Dendritic cell treated with granulocyte-macrophage colony-stimulating factor and Interleukin-4, amounts not matched to agents 40 ng/mL and 50 ng/mL, for 4 days (primary cell): ENCODE measurements around the gene GCNA.

ENCODE experiments used
- H3K27ac Mint-ChIP-seq: one replicate; pipeline ENCODE4 v1.8.0; 2022; ENCODE audit warnings: mild to moderate bottlenecking, mixed read lengths
- H3K27me3 Mint-ChIP-seq: one replicate; pipeline ENCODE4 v1.8.0; 2022; ENCODE audit warnings: mild to moderate bottlenecking, mixed read lengths
- H3K36me3 Mint-ChIP-seq: one replicate; pipeline ENCODE4 v1.8.0; 2022; ENCODE audit warnings: low read depth, mixed read lengths
- H3K4me1 Mint-ChIP-seq: one replicate; pipeline ENCODE4 v1.8.0; 2022; ENCODE audit warnings: low read depth, mixed read lengths
- H3K4me3 Mint-ChIP-seq: one replicate; pipeline ENCODE4 v1.8.0; 2022; ENCODE audit warnings: mild to moderate bottlenecking, moderate library complexity, mixed read lengths
- H3K9me3 Mint-ChIP-seq: one replicate; pipeline ENCODE4 v1.8.0; 2022; ENCODE audit warnings: mixed read lengths
- intact Hi-C: fragments of 100-400 bp; cut with micrococcal nuclease; formaldehyde crosslinking; loops from one replicate; pipeline ENCODE4 v1.15.0; 2022

GCNA gene

DNA sequence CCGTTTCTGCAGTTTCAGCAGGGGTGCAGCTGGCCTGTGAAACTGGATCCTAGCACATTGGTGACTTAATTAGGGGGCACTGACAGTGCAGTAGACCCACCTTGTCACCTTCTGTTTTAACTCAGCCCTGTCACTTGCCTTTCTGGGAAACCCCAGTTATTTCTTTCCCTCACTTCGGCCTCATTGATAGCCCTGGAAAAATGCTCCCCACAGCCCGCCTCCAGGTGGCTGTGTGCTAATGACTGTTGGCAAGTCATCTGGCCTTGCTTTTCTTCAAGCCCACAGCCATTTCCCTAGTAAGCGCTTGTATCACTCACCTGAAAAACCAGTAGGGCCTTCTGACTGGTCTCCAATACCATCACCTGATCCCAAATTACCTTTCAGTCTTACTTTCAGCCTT lies 36.8 kb downstream of the GCNA start:
- peaks cover 27% of the 10 kb centered on the region for H3K4me1 Mint-ChIP-seq
- H3K27ac Mint-ChIP-seq = no peak overlapping the region
- H3K4me3 Mint-ChIP-seq = no peak overlapping the region
- peaks cover 60% of the 10 kb centered on the region for H3K36me3 Mint-ChIP-seq
- no peaks in the 10 kb centered on the region for H3K9me3 Mint-ChIP-seq
- H3K27me3 Mint-ChIP-seq = no peaks in the 10 kb centered on the region
- intact Hi-C loops = no loop called here

DNA sequence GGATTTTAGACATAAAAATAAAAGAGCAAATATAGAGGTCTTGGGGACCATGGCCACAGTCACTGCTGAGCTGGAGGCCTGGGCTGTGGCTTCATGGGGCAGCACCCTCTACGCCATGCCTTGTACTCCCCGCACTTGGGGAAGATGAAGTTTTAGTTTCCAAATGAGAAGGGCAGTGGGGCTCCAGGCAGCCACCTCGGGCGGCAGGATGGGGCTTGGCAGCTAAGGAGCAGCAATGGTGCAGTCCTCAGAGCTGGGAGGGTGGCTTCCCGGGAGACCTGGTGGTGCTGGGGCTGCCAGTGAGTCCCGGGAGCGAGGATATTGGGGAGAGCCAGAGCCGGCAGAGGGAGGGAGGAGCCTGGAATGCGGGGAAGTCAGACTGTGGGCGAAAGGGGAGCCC lies 37.7 kb downstream of the GCNA start:
- H3K4me1 Mint-ChIP-seq = peaks cover 30% of the 10 kb centered on the region
- no peaks in the 10 kb centered on the region for H3K9me3 Mint-ChIP-seq
- intact Hi-C loops = no loop called here
- H3K4me3 Mint-ChIP-seq = no peak overlapping the region
- no peak overlapping the region for H3K27ac Mint-ChIP-seq
- H3K36me3 Mint-ChIP-seq = peaks cover 51% of the 10 kb centered on the region
- H3K27me3 Mint-ChIP-seq = no peaks in the 10 kb centered on the region

DNA sequence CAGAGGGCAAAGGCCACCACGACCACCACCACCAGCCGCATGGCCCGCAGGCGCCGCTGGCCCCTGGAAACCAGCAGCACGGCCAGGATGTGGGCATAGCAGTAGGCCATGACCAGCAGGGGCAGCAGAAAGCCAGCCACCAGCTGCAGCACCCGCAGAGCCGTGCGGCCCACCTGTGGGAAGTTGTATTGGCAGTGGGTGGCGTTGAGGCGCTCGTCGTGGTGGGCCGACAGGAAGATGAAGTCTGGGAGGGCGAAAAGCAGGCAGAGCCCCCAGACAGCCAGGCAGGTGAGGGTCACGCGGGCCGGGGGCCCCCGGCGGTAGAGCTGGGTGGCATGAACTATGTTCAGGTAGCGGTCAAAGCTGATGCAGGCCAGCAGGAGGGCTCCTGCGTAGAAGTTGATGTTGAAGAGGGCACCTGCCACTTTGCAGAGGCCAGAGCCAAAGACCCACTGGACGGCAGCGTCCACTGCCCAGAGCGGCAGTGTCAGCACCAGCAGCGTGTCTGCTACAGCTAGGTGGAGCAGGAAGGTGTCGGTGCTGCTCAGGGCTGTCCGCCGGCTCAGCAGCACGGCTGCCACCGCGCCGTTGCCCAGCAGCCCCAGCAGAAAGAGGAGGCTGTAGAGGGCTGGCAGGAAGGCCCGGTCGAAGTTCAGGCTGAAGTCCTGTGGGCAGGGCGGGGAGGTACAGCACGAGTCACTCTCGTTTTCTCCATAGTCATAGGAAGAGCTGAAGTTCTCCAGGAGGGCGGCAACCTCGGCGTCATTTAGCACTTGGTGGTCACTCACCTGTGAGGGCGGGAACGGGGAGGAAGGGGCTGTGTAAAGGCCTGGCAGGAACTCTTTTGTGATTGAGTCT lies 38.7 kb downstream of the GCNA start:
- peaks cover 30% of the 10 kb centered on the region for H3K4me1 Mint-ChIP-seq

DNA sequence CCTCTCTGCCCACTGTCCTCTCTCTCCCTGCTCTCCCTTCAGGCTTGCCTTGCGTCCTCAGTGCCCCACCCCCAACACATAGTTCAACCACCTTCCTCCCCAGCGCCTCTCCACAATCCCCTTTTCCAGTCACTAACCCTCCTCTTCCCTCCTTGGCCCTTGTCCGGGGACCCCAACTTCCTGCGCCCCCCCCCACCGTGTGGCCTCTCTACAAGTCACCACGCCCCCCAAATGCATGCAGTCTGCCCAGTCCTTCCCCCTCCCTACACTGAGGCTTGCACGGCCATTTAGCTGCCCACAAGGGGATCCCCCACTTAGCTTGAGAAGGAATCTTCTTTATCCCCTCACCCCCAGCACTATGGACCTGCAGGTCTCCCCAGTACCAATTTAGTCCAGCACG lies 39.5 kb downstream of the GCNA start:
- H3K27me3 Mint-ChIP-seq = no peaks in the 10 kb centered on the region
- H3K9me3 Mint-ChIP-seq = no peaks in the 10 kb centered on the region
- H3K4me3 Mint-ChIP-seq = no peak overlapping the region
- intact Hi-C loops = no loop called here
- H3K27ac Mint-ChIP-seq = peak overlapping the region; percentile 14
- peaks cover 34% of the 10 kb centered on the region for H3K36me3 Mint-ChIP-seq
- peaks cover 32% of the 10 kb centered on the region for H3K4me1 Mint-ChIP-seq

More for the DNA sequence above, 38.7 kb downstream of the GCNA start:
- no peak overlapping the region for H3K4me3 Mint-ChIP-seq
- peak overlapping the region; percentile 14 for H3K27ac Mint-ChIP-seq
- H3K36me3 Mint-ChIP-seq = peaks cover 42% of the 10 kb centered on the region
- no peaks in the 10 kb centered on the region for H3K9me3 Mint-ChIP-seq
- intact Hi-C loops = no loop called here
- H3K27me3 Mint-ChIP-seq = no peaks in the 10 kb centered on the region

DNA sequence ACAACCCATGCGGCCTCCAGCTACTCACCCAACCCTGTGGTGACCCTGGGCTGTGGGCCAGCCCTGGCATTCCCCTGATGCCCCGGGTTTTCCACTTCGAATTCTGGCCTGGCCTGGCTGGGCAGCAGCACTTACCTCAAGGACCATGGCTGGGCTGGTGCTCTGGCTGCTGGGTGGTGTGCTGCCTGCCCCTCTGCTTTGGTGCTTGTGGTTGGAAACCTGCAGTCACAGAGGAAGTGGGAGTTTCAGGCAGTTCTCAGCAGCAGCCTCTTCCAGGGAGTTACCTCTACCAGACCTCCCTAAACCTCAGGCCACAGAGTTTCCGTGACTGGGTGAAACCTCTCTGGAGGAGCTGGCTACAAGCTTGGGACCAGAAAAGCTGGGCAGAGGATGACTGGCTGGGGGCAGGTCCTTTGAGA lies 40.1 kb downstream of the GCNA start, which contains the start of gene CXCR3:
TSS of gene CXCR3 (minus strand) at position 209 of the 419 bp plus-strand sequence. CDS start at position 147, 62 bp downstream.
- peaks cover 28% of the 10 kb centered on the region for H3K36me3 Mint-ChIP-seq
- peaks cover 35% of the 10 kb centered on the region for H3K4me1 Mint-ChIP-seq
- peak within 1 kb of the TSS; percentile 14 for H3K27ac Mint-ChIP-seq
- H3K4me3 Mint-ChIP-seq = no peak within 1 kb of the TSS
- intact Hi-C loops = no loop called here
- no peaks in the 10 kb centered on the region for H3K9me3 Mint-ChIP-seq
- H3K27me3 Mint-ChIP-seq = peaks cover 3% of the 10 kb centered on the region

DNA sequence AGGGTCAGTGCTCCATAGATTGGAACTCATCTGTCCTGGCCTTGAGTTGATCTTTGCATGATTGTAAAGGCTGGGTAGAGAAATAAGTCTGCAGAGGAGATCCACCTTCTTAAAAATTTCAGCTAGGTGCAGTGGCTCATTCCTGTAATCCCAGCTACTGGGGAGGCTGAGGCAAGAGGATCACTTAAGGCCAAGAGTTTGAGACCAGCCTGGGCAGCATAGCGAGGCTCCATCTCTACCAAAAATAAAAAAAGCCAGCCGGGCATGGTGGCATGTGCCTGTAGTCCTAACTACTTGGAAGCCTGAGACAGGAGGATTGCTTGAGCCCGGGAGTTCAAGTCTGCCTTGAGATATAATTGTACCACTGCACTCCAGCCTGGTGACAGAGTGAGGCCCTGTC lies 40.5 kb downstream of the GCNA start:
- Mint-ChIP-seq H3K4me1 (peaks cover 35% of the 10 kb centered on the region), H3K27ac (peak overlapping the region; percentile 14), H3K9me3 (no peaks in the 10 kb centered on the region), H3K4me3 (no peak overlapping the region), H3K27me3 (peaks cover 3% of the 10 kb centered on the region), H3K36me3 (peaks cover 24% of the 10 kb centered on the region)
- intact Hi-C loops = no loop called here

DNA sequence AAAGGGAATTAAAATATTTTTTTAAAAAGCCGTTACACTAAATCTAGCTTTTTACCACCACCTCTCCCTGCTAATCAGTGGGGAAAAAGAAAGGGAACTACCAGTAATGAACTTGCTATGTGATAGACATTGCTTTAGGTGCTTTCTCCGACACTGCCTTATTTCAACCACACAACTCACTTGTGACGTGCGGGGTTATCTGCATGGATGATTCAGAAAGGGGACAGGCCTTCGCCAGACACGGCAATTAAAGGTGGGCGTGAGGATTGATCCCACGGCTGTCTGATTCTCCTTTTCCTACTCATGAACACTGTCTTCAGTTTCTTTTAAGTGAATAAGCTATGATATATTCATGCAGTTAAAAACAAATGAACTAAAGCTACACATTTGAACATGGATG lies 41.0 kb downstream of the GCNA start:
- H3K4me1 Mint-ChIP-seq = peaks cover 35% of the 10 kb centered on the region

DNA sequence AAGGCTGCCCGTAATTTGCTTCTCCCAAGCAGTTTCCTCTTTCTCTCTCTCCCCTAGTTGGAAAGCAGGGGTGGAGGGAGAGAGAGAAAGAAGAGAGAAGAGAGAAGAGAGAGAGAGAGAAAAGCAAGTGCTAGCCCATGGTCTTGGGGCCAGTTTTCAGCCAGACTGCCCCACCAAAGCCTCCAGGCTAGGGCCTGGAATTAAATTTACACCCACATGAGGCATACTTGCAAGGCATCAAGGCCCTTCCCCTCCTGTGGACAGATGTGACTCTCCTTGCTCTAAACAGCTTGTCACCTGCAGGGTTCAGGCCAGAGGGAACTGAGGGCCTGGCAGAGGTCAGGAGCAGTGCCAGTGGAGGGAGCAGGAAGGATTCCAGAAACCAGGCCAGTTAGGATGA lies 41.7 kb downstream of the GCNA start:
- H3K36me3 Mint-ChIP-seq = peaks cover 12% of the 10 kb centered on the region
- no peak overlapping the region for H3K27ac Mint-ChIP-seq
- peaks cover 35% of the 10 kb centered on the region for H3K4me1 Mint-ChIP-seq
- H3K4me3 Mint-ChIP-seq = no peak overlapping the region
- H3K9me3 Mint-ChIP-seq = no peaks in the 10 kb centered on the region
- peaks cover 3% of the 10 kb centered on the region for H3K27me3 Mint-ChIP-seq
- intact Hi-C loops = no loop called here

More for the DNA sequence above, 41.0 kb downstream of the GCNA start:
- Mint-ChIP-seq H3K27ac (no peak overlapping the region), H3K9me3 (no peaks in the 10 kb centered on the region), H3K36me3 (peaks cover 20% of the 10 kb centered on the region), H3K4me3 (no peak overlapping the region), H3K27me3 (peaks cover 3% of the 10 kb centered on the region)
- intact Hi-C loops = no loop called here

DNA sequence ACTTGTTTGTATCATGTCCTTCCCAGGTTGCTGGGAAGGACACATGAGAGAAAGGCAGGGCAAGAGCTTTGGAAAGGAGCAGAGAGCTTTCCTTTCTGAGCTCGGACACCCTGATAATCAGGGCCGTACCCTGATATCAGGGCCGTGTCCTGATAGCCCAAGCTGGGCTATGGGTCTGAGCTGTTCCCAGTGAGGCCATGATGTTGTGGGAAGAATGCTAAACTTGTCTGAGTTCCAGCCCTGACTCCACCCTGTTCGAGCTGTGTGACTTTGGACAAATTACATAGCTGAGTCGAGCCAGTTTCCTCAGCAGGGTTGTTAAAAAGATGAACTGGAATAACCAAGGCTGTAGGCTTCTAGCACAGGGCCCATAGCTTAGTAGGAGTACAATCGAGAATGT lies 43.4 kb downstream of the GCNA start:
- Mint-ChIP-seq H3K27me3 (peaks cover 3% of the 10 kb centered on the region), H3K36me3 (no peaks in the 10 kb centered on the region), H3K4me3 (no peak overlapping the region), H3K4me1 (peaks cover 39% of the 10 kb centered on the region), H3K9me3 (no peaks in the 10 kb centered on the region), H3K27ac (no peak overlapping the region)
- intact Hi-C loops = no loop called here

DNA sequence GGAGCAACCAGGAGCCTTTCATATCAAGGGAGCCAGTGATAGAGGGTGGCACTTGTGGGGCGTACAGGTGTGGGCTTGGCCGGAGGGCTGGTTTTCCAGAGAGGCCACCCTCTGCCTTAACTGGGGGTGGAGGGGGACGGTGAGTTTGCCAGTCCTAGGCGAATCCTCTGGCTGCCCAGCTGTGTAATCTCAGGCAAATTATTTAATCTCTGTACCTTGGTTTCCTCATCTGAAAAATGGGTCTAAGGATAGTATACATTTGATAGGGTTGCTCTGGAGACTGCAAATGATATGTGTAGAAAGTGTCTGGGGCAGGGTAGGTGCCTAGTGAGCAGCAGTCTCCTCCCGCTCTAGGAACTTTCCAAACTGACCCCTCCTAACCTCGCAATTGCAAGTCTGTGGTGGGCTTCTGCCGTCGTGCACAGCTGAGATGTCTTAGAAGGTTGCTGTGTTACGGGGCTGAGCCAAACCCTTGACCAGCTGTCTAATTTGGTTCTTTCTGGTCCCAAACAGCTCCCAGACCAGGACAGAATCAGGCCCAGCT lies 43.9 kb downstream of the GCNA start:
- intact Hi-C loops = no loop called here
- Mint-ChIP-seq H3K4me1 (peaks cover 34% of the 10 kb centered on the region), H3K4me3 (no peak overlapping the region)

DNA sequence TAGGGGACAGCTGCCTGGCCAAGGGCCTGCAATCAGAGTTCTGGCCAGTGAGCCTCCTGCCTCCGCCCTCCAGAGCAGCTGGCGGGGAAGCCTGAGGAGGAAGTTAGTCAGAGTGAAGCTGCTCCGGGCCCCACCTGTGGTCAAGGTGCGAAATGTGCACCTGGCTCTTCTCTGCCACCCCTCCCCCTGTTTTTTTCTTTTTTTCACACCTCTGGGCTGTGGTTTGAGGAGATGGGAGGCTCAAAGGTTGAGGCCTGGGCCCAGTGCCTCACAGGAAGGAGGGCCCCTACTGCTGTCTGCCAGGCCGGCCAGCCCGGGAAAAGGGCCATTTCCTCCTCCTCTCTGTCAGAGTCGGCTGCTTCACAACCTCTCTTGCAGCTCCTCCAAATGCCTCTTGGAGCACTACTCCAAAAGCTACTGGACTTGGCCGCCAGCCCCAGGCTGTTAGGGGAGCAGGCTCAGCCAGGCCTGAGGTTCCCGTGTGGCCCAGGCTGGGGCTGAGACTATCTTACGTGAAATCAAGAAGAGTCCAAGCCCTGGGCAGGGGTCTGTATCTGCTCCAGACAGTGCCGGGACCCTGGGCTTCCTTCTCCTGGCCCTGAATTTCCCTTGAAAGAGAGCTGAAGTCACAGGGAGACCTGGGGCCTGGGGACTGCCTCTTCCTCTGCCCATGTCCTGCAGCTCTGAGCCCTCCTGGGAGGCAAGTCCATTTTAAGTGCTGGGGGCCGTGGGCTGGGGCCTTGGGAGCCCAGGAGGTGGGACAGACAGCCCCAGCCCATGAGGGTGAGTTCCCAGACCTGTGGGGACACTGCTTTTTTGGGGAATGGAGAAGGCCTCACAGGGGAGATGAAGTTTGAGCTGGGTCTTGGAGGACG lies 44.6 kb downstream of the GCNA start:
- peaks cover 27% of the 10 kb centered on the region for H3K4me1 Mint-ChIP-seq

More for the DNA sequence above, 43.9 kb downstream of the GCNA start:
- no peak overlapping the region for H3K27ac Mint-ChIP-seq
- H3K27me3 Mint-ChIP-seq = peaks cover 3% of the 10 kb centered on the region
- no peaks in the 10 kb centered on the region for H3K9me3 Mint-ChIP-seq
- H3K36me3 Mint-ChIP-seq = no peaks in the 10 kb centered on the region

DNA sequence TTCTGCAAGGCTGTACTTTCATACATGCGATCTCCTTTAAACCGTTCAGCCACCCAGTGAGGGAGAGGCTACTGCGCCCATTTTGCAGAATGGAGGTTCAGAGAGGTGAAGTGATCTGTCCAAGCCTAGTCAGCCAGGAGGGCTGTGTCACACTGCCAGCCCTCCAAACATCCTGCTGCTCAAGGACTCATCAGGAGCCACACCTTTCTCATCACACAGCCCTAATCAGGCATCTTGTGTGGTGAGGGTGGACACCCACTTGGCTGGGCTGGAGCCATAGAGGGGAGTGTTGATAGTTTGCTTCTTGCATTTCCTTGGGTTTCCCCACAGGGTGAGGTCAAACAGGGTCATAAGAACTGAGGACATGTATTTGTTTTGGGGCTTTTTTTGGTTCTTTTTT lies 45.5 kb downstream of the GCNA start:
- Mint-ChIP-seq H3K9me3 (no peaks in the 10 kb centered on the region), H3K27ac (no peak overlapping the region), H3K36me3 (no peaks in the 10 kb centered on the region), H3K4me1 (peaks cover 18% of the 10 kb centered on the region), H3K4me3 (no peak overlapping the region), H3K27me3 (peaks cover 3% of the 10 kb centered on the region)
- intact Hi-C loops = no loop called here

More for the DNA sequence above, 44.6 kb downstream of the GCNA start:
- no peaks in the 10 kb centered on the region for H3K9me3 Mint-ChIP-seq
- no peaks in the 10 kb centered on the region for H3K36me3 Mint-ChIP-seq
- no peak overlapping the region for H3K4me3 Mint-ChIP-seq
- peaks cover 3% of the 10 kb centered on the region for H3K27me3 Mint-ChIP-seq
- H3K27ac Mint-ChIP-seq = peak overlapping the region; percentile 30
- intact Hi-C loops = no loop called here

DNA sequence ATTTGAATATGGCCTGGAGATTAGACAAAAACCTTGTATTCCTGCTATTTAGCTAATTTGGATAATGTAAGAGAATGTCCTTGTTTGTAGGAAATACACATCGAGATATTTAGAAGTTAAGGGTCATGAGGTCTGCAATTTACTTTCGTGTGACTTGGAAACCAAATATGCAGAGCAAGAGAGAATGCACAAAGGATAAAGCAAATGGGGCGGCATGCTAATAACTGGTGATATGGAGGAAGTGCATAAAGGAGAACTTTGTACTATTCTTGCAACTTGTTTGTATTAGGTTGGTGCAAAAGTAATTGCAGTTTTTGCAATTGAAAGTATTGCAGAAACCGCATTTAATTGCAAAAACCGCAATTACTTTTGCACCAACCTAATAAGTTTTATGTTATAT lies 47.2 kb downstream of the GCNA start:
- no peak overlapping the region for H3K4me3 Mint-ChIP-seq
- H3K9me3 Mint-ChIP-seq = no peaks in the 10 kb centered on the region
- no peaks in the 10 kb centered on the region for H3K36me3 Mint-ChIP-seq
- peaks cover 3% of the 10 kb centered on the region for H3K27me3 Mint-ChIP-seq
- intact Hi-C loops = no loop called here
- H3K4me1 Mint-ChIP-seq = peaks cover 15% of the 10 kb centered on the region
- no peak overlapping the region for H3K27ac Mint-ChIP-seq

DNA sequence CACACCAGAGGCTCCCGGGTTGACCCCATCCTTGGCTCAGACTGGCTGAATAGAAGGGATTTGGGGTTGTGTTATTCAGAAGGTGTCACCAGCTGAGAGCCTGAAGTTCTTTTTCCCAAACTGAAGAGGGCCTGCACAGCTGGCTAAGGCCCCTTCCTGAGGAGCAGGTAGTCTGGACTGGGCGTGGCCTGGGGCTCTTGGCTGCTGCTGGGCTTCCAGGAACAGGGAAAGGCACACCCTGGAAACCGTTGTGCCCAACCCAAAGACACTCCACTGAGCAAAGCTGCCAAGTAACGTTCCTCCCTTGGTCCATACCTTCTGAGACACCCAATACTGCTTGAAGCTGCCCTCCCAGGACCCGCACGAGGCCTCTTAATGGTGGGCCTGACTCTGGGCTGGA lies 48.3 kb downstream of the GCNA start:
- H3K27ac Mint-ChIP-seq = no peak overlapping the region
- no peaks in the 10 kb centered on the region for H3K36me3 Mint-ChIP-seq
- intact Hi-C loops = no loop called here
- no peak overlapping the region for H3K4me3 Mint-ChIP-seq
- peaks cover 3% of the 10 kb centered on the region for H3K27me3 Mint-ChIP-seq
- H3K4me1 Mint-ChIP-seq = peaks cover 15% of the 10 kb centered on the region
- no peaks in the 10 kb centered on the region for H3K9me3 Mint-ChIP-seq
